ENCODE results near the gene ZNF525. TPM values are rescaled to one million over a fixed set of nuclear protein-coding genes. Genes with fewer than 3 reads are reported as not detected.
"Not testable (repeated sequence)": the region's sequence is repeated elsewhere in the genome, so short reads cannot be mapped to it uniquely, and the experiment has no call there.

The ZNF525 gene
- total RNA-seq, 1 experiment from 2014 or later, result 8.1 TPM

DNA sequence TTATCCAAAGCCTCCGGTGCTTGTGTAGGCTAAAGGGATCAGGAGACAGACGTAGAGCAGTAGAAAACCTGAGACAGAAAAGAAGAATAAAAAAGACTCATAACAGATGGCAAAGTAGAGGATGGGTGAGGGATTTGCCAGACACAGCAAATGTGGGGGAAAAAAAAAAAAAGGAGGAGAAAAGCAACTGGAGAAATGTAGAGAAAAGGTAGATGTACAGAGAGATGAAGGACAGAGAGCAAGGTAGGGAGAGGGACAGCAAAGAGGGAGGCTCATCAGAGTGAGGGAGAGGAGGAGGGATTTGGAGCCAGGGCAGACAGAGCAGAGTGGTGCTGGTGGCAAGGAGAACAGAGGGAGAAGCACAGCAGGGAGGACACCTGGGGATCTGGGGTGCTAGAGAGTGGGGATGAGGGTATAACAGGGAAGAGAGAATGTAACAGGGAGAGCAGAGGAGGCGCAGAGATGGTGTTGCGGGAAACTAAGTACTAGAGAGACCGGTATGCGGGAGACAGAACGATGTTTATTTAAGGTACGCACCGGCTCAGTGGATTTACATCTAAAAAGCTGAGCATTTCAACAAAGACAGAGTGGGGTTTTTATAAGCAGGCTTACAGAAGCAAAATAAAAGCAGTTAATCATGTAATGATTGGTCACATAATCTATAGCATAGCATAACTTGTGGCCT, 30.5 kb downstream of the ZNF525 start:
- DNase-seq (ENCODE audit: low read depth), result not testable (repeated sequence)

DNA sequence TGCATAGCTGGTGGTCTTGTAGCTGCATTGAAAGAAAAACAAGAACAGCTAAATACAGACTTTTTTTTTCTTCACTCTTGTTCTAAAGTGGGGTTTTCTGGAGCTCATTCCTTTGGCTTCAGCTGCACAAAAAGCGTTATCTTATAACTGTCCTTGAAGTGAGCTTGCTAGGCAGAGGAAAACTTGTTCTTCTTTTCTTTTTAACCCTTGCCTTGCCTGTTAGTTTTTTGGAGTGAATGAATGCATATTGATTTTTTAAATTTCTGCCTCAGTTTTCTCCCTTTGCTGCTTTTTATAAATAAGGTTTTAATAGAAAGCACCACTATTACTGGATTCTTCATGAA, 31.0 kb downstream of the ZNF525 start:
- no peak for DNase-seq (ENCODE audit: low read depth)

DNA sequence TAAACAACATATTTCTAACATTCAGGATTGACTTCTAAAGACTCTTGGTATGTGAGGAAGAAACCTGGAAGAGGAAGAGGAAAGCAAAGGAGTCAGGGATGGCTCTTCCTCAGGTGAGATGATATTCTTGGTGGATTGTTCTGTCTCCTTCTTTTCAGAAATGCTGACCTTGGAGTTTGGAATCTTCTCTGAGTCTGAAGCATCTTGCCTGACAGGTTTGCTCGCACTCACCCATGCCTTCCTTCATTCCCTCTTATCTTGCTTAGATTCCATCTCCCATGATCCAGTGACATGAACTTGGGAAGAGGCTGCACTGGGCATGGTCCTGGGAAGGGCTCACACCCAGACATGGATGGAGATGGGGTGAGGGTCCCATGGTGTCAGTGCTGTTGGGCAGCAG, 32.4 kb downstream of the ZNF525 start:
- not testable (repeated sequence) for DNase-seq (ENCODE audit: low read depth)

DNA sequence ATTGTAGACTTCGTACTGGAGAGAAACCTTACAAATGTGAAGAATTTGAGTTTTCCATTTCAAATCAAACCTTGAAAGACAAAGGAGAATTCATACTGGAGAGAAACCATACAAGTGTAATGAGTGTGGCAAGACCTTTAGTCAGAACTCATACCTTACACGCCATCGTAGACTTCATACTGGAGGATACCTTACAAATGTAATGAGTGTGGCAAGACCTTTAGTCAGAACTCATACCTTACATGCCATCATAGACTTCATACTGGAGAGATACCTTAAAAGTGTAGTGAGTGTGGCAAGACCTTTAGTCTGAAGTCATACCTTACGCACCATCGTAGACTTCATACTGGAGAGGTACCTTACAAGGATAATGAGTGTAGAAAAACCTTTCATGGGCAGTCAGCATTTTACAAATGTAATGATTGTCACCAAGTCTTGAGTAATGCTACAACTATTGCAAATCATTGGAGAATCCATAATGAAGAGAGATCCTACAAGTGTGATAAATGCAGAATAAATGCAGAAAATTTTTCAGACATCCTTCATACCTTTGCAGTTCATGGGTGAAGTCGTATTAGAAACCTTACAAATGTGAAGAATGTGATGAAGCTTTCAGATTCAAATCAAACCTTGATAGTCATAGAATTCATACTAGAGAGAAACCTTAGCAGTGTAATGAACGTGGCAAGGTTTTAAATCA, 44.1 kb downstream of the ZNF525 start:
- no peak for DNase-seq (ENCODE audit: low read depth)

DNA sequence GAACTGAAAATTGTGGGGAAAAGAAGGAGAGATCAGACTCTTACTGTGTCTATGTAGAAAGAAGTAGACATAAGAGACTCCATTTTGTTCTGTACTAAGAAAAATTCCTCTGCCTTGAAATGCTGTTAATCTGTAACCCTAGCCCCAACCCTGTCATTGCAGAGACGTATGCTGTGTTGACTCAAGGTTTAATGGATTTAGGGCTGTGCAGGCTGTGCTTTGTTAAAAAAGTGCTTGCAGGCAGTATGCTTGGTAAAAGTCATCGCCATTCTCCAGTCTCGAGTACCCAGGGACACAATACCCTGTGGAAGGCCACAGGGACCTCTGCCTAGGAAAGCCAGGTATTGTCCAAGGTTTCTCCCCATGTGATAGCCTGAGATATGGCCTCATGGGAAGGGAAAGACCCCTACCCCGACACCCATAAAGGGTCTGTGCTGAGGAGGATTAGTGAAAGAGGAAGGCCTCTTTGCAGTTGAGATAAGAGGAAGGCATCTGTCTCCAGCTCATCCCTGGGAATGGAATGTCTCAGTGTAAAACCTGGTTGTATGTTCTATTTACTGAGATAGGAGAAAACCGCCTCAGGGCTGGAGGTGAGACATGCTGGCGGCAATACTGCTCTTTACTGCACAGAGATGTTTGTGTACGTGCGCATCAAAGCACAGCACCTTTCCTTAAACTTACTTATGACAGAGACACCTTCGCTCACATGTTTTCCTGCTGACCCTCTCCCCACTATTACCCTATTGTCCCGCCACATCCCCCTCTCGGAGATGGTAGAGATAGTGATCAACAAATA, 55.2 kb downstream of the ZNF525 start:
- not testable (repeated sequence) for DNase-seq (ENCODE audit: low read depth)

DNA sequence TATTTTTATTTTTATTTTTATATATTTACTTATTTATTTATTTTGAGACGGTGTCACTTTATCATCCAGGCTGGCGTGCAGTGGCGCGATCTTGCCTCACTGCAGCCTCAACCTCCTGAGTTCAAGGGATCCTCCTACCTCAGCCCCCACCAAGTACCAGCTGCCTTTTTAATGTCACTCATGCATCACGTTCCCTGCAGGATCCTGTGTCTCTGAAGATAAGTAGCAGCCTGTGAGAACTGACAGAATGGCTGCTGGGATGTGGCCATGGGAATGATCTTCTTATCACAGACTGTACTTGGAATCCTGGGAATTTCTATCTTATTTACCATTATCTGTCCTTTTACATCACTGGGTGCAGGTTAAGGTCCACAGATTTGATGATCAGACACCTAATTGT, 57.0 kb downstream of the ZNF525 start:
- DNase-seq (ENCODE audit: low read depth), result no peak

DNA sequence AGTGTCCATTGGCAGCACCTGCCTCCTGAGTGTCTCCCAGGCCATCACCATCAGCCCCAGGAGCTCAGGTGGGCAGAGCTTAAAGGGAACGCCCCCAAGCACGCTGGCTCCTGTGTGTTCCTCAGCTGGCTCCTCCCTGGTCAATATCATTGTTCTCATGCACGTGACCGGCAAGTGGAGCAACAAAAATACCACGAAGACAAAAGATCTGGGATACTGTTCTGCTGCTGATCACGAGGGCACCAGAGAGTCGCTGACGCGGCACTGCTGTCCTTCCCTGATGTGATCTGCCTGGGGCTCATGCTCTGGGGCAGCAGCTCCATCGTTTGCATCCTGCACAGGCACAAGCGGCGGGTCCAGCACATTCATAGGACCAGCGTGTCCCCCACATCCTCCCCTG, 57.6 kb downstream of the ZNF525 start:
- not testable (repeated sequence) for DNase-seq (ENCODE audit: low read depth)

DNA sequence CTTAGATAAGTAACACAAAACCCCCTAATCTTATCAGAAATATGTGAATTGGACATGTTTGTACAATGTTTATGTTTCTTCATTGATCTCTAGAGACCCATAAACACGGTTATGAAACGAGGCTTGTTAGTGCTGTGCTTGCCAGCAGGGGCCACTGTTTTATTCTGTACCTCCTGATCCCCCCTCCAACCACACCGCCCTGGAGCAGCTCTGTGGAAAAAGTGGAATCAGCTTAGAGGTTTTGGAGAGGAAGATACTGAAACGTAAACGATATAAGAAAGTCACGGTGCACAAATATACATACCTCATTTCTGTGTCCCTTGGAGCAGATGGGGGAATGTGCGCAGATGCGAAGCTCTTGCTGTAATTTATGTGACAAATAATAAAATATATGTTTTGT, 58.2 kb downstream of the ZNF525 start:
- peak; percentile 8 for DNase-seq (ENCODE audit: low read depth)

- peak; percentile 64 for DNase-seq (ENCODE audit: low read depth)
Observed at GRCh38 chr19:53424968-53425597, 59.6 kb downstream of the ZNF525 start.

- peak; percentile 97 for DNase-seq (ENCODE audit: low read depth)
Observed at GRCh38 chr19:53431399-53432087, 66.0 kb downstream of the ZNF525 start, which contains the start of gene ZNF761. TSS of gene ZNF761 (plus strand) at chr19:53431984. CDS start at chr19:53447269, 15,285 bp downstream.

GRCh38 chr19:53432088-53432661, 66.7 kb downstream of the ZNF525 start:
- peak; percentile 43 for DNase-seq (ENCODE audit: low read depth)

Other genes starting within 250 kb of the ZNF525 start
- gene ZNF415, start 232.8 kb upstream of the ZNF525 start, total RNA-seq (2014; rRNA removed; shearing (Covaris generic)), result 8.7 and 11.5 TPM in 2 replicates
- 7.1 and 10.5 TPM in 2 replicates for gene ZNF347, start 206.7 kb upstream of the ZNF525 start, total RNA-seq (2014; rRNA removed; shearing (Covaris generic))
- gene ZNF665, start 172.3 kb upstream of the ZNF525 start, total RNA-seq (2014; rRNA removed; shearing (Covaris generic)), result 3.4 and 3.7 TPM in 2 replicates
- gene ZNF677, start 110.8 kb upstream of the ZNF525 start, total RNA-seq (2014; rRNA removed; shearing (Covaris generic)), result 16.5 and 19.4 TPM in 2 replicates
- gene VN1R2, start 107.4 kb upstream of the ZNF525 start, total RNA-seq (2014; rRNA removed; shearing (Covaris generic)), result not detected in 2 replicates
- not detected in 2 replicates for gene VN1R4, start 98.0 kb upstream of the ZNF525 start, total RNA-seq (2014; rRNA removed; shearing (Covaris generic))
- 10.0 and 11.0 TPM in 2 replicates for gene ZNF845, start 32.0 kb upstream of the ZNF525 start, total RNA-seq (2014; rRNA removed; shearing (Covaris generic))
- 11.1 and 12.3 TPM in 2 replicates for gene ZNF765, start 29.4 kb downstream of the ZNF525 start, total RNA-seq (2014; rRNA removed; shearing (Covaris generic))
- gene ZNF761, start 66.3 kb downstream of the ZNF525 start, total RNA-seq (2014; rRNA removed; shearing (Covaris generic)), result 12.3 and 12.8 TPM in 2 replicates
- 4.4 and 8.0 TPM in 2 replicates for gene ZNF813, start 102.0 kb downstream of the ZNF525 start, total RNA-seq (2014; rRNA removed; shearing (Covaris generic))
- gene ZNF331, start 172.4 kb downstream of the ZNF525 start, total RNA-seq (2014; rRNA removed; shearing (Covaris generic)), result 5.3 and 7.6 TPM in 2 replicates